OCI-LY3 (cell line): Measurements from ENCODE around the gene SORBS1.

Experiments
- H2AFZ ChIP-seq: fragments of 200-600, 300-600 bp; shearing (Covaris generic); 2 replicates; pipeline ENCODE4 v1.6.0; 2014; ENCODE audit warnings: antibody characterized with exemption, low read depth, low read length
- H3K27ac ChIP-seq: fragments of 200-600, 300-600 bp; sonication (generic); 2 replicates; pipeline ENCODE4 v1.5.1; 2014; ENCODE audit warnings: mild to moderate bottlenecking, low read length, moderate library complexity, mixed read lengths
- H3K27me3 ChIP-seq: fragments of 200-600, 300-600 bp; sonication (generic); 2 replicates; pipeline ENCODE4 v1.6.1; 2014; ENCODE audit warnings: low read depth, low read length, mixed read lengths
- H3K36me3 ChIP-seq: fragments of 200-600, 300-600 bp; sonication (generic); replicated peaks from 2 replicates; pipeline ENCODE3; 2014; ENCODE audit warnings: low read depth, low read length, mixed read lengths
- H3K4me1 ChIP-seq: fragments of 300-600, 200-600 bp; sonication (generic); 2 replicates; pipeline ENCODE4 v1.6.1; 2014; ENCODE audit warnings: low read length, mixed read lengths
- H3K4me2 ChIP-seq: fragments of 200-600, 300-600 bp; sonication (generic); 2 replicates; pipeline ENCODE4 v1.6.1; 2014; ENCODE audit warnings: low read length, mixed read lengths
- H3K4me3 ChIP-seq: fragments of 300-600, 200-600 bp; sonication (generic); 2 replicates; pipeline ENCODE4 v1.5.1; 2014; ENCODE audit warnings: antibody characterized with exemption, mild to moderate bottlenecking, low read length, moderate library complexity
- H3K79me2 ChIP-seq: fragments of 300-600, 200-600 bp; shearing (Covaris generic); 2 replicates; pipeline ENCODE4 v1.6.1; 2014; ENCODE audit warnings: mild to moderate bottlenecking, low read length, mixed read lengths
- H3K9ac ChIP-seq: fragments of 300-600, 200-600 bp; shearing (Covaris generic); 2 replicates; pipeline ENCODE4 v1.6.0; 2014; ENCODE audit warnings: mild to moderate bottlenecking, low read length, moderate library complexity
- H3K9me3 ChIP-seq: fragments of 200-600, 300-600 bp; shearing (Covaris generic); 2 replicates; pipeline ENCODE4 v1.6.1; 2014; ENCODE audit warnings: low read length, mixed read lengths; ENCODE audit not compliant: insufficient read depth
- H4K20me1 ChIP-seq: fragments of 200-600, 300-600 bp; sonication (generic); 2 replicates; pipeline ENCODE4 v1.6.1; 2016; ENCODE audit warnings: low read length, mixed read lengths; ENCODE audit not compliant: insufficient read depth
- EZH2phosphoT487 ChIP-seq: fragments of 200-600 bp; shearing (Covaris generic); IDR thresholded peaks from 2 replicates; pipeline ENCODE4 v1.6.1; 2018; ENCODE audit warnings: antibody characterized with exemption, mixed run types, low read depth
- TF ChIP-seq, protein P1 (sequence below): fragments of 200-600, 300-600 bp; sonication (generic); IDR thresholded peaks from 2 replicates; pipeline ENCODE4 v1.5.1; 2014; ENCODE audit warnings: antibody characterized with exemption, low read length, low read depth

The SORBS1 gene

DNA sequence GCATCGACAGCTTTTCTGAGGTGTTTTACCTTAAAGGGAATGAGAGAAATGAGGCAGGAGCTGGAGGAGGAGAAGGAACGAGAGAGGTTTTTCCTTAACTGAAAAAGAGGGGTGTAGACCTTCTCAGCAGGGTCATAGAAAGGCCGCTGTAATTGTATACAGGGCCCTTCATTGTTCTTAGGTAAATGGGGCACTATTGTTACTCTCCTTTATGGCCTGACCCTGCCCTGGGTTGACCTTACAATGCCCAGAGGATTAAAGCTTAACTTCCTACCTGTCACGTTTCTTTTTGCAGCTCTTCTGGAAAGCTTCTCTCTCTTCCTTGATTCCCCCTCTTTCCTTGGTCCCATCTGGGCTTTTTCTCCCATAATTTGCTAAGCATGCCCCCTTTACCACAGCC lies 256.7 kb downstream of the SORBS1 start:
- Histone ChIP-seq H3K4me2 (no peak overlapping the region), H3K27me3 (peaks cover 11% of the 10 kb centered on the region; the same call in 1 of the 2 replicates), H3K4me3 (no peak overlapping the region), H3K27ac (no peak overlapping the region), H2AFZ (no peak overlapping the region), H3K9me3 (no peaks in the 10 kb centered on the region), H3K79me2 (no peaks in the 10 kb centered on the region), H3K36me3 (no peaks in the 10 kb centered on the region), H3K9ac (no peak overlapping the region), H3K4me1 (no peaks in the 10 kb centered on the region), H4K20me1 (no peaks in the 10 kb centered on the region)
- TF ChIP-seq, protein P1, sequence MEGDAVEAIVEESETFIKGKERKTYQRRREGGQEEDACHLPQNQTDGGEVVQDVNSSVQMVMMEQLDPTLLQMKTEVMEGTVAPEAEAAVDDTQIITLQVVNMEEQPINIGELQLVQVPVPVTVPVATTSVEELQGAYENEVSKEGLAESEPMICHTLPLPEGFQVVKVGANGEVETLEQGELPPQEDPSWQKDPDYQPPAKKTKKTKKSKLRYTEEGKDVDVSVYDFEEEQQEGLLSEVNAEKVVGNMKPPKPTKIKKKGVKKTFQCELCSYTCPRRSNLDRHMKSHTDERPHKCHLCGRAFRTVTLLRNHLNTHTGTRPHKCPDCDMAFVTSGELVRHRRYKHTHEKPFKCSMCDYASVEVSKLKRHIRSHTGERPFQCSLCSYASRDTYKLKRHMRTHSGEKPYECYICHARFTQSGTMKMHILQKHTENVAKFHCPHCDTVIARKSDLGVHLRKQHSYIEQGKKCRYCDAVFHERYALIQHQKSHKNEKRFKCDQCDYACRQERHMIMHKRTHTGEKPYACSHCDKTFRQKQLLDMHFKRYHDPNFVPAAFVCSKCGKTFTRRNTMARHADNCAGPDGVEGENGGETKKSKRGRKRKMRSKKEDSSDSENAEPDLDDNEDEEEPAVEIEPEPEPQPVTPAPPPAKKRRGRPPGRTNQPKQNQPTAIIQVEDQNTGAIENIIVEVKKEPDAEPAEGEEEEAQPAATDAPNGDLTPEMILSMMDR = no peak
- no peak for TF ChIP-seq EZH2phosphoT487

DNA sequence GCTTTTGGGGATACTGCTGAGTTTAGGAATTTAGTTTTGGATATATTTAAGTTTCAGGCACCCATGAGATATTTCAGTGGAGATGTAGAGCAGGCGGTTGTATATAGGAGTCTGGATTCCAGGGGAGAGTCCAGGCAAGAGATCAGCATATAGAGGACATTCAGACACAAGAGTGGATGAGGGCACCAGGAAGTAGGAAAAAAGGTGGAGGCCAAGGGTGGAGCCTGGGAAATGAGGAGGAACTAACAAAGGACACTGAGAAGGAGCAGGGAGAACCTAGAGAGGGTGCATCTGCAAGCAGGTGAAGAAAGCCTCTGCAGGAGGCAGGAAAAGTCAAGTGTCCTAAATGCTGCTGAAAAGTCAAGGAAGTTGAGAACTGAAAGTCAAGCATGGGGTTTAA lies 257.2 kb downstream of the SORBS1 start:
- peaks cover 11% of the 10 kb centered on the region; the same call in 1 of the 2 replicates for H3K27me3 ChIP-seq
- no peaks in the 10 kb centered on the region for H3K36me3 ChIP-seq
- H3K9me3 ChIP-seq = no peaks in the 10 kb centered on the region
- no peak overlapping the region for H2AFZ ChIP-seq
- H3K27ac ChIP-seq = no peak overlapping the region
- no peak for TF ChIP-seq EZH2phosphoT487
- TF ChIP-seq, protein P1 = no peak
- H3K4me3 ChIP-seq = no peak overlapping the region
- no peaks in the 10 kb centered on the region for H4K20me1 ChIP-seq
- no peaks in the 10 kb centered on the region for H3K79me2 ChIP-seq
- H3K4me2 ChIP-seq = no peak overlapping the region
- H3K4me1 ChIP-seq = no peaks in the 10 kb centered on the region
- H3K9ac ChIP-seq = no peak overlapping the region

DNA sequence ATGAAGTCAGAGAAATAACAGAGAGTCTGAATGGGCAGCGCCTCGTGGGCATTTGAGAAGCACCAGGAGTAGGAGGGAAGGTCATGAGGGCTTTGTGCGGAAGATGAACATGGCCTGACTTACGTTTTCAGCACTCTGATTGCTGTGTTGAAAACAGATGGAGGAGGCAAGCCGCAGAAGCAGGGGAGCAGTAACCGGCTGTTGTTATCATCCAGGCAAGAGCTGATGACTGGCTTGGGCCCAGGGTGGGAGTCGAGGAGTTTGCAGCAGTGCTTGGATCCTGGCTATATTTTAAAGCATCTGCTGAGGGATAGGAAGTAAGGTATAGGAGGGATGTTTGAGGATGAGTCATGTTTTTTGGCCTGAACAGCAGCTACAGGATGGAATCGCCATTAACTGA lies 257.6 kb downstream of the SORBS1 start:
- Histone ChIP-seq H3K27ac (no peak overlapping the region), H3K27me3 (peaks cover 11% of the 10 kb centered on the region; the same call in 1 of the 2 replicates), H4K20me1 (no peaks in the 10 kb centered on the region), H3K9me3 (no peaks in the 10 kb centered on the region), H3K9ac (no peak overlapping the region), H3K79me2 (no peaks in the 10 kb centered on the region), H2AFZ (no peak overlapping the region), H3K4me3 (no peak overlapping the region), H3K36me3 (no peaks in the 10 kb centered on the region), H3K4me1 (no peaks in the 10 kb centered on the region), H3K4me2 (no peak overlapping the region)
- TF ChIP-seq, protein P1 = no peak
- no peak for TF ChIP-seq EZH2phosphoT487

DNA sequence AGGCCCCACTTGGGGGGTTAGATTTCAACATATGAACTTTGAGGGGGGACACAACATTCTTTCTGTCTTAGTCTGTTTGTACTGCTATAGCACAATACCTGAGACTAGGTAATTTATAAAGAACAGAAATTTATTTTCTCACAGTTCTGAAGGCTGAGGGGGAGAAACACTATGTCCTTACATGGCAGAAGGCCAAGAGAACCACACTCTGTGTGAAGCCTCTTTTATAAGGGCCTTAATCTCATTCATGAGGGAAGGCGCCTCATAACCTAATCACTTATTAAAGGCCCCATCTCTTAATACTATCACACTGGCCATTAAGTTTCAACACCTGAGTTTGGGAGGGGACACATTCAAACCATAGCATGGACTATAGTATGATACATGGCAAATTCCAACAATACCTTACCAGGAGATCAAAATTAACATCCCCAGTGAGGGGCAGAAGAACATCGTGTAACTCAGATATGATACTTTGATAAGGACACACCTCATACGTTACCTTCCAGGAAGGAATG lies 261.1 kb downstream of the SORBS1 start:
- no peaks in the 10 kb centered on the region for H3K79me2 ChIP-seq
- no peak overlapping the region for H3K9ac ChIP-seq
- H3K4me1 ChIP-seq = peaks cover 6% of the 10 kb centered on the region
- no peaks in the 10 kb centered on the region for H3K36me3 ChIP-seq
- no peak overlapping the region for H3K4me2 ChIP-seq
- H3K27ac ChIP-seq = no peak overlapping the region
- H3K9me3 ChIP-seq = no peaks in the 10 kb centered on the region
- TF ChIP-seq EZH2phosphoT487 = no peak
- TF ChIP-seq, protein P1 = no peak
- H4K20me1 ChIP-seq = no peaks in the 10 kb centered on the region
- no peak overlapping the region for H2AFZ ChIP-seq
- peaks cover 10% of the 10 kb centered on the region; the same call in 1 of the 2 replicates for H3K27me3 ChIP-seq
- no peak overlapping the region for H3K4me3 ChIP-seq
